Head of caudate nucleus (tissue), 42 donors: ENCODE measurements around the gene MYO1A.
"Not testable (repeated sequence)": the region's sequence is repeated elsewhere in the genome, so short reads cannot be mapped to it uniquely, and the experiment has no call there.

Source experiments
- DNase-seq, 42 donors: peaks; one replicate each; pipeline versions ENCODE4 v3.0.0 to v3.0.0-alpha.2; 2020 to 2021; ENCODE audit warnings: mixed read lengths in 7 of 42
- intact Hi-C: fragments of 100-400 bp; cut with DNase I; formaldehyde crosslinking; loops from one replicate; pipeline ENCODE4 v1.15.0; 2022

Gene MYO1A

DNA sequence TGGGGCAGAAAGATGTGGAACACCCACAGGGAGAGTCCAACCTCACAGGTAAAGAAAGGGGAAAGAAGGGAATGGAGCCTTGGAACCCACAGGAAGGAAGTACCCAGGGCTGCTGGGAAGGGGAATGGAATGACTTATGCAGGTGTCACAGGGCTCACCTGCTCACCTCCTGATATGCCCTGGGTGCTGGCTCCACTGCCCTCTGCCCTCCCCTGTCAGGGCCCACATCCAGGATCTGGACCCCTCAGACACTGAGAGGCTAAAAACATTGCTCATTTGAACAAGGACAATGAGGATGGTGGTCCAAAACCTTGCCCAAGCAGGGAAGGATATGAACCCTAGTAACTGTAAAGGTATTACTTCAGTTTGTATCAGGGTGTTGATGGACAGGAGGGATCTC, 62.9 kb downstream of the MYO1A start:
- intact Hi-C loops = loop anchor here (2.0 kb wide), 1 partner anchor 228 kb away; no protein-coding TSS in a partner anchor
- no peak for DNase-seq

DNA sequence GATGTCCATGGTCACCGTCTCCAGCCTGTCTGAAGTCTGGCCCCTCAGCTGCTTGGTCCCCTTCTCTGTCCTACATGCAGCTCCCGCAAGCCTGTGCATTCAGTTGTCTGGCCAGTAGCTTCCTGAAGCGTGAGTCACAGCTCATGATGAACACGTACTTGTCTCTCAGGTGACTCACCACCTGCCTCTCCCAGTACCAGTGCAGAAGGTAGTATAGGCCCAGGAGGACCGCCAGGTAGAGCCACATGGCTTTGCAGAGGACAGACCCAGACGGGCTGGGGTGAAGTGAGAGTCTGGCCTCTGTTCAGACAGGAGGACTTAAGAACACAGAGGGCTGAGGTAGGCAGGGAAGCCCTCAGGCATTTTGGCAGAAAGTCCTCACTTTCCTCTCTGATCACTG, 64.2 kb downstream of the MYO1A start:
- not testable (repeated sequence) for DNase-seq
- intact Hi-C loops = loop anchor here (2.0 kb wide), 1 partner anchor 227 kb away; no protein-coding TSS in a partner anchor

DNA sequence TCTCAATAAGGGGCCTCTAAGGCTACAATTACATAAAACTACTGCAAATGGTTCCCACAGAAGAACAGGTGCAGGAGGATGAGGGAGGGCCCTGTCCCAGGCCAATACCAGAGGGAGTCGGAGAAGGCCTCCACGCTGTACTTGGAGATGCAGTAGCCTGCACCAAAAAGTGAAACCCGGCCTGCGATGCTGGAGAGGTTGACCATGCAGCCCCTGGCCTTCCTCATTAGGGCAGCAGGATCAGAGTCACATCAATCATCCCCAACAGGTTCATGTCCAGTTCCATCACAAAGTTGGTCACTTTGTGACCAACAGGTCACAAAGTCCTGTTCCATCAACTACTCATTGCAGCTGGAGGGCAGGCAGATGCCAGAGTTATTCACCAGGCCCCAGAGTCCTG, 66.5 kb downstream of the MYO1A start:
- intact Hi-C loops = no loop called here
- no peak for DNase-seq

DNA sequence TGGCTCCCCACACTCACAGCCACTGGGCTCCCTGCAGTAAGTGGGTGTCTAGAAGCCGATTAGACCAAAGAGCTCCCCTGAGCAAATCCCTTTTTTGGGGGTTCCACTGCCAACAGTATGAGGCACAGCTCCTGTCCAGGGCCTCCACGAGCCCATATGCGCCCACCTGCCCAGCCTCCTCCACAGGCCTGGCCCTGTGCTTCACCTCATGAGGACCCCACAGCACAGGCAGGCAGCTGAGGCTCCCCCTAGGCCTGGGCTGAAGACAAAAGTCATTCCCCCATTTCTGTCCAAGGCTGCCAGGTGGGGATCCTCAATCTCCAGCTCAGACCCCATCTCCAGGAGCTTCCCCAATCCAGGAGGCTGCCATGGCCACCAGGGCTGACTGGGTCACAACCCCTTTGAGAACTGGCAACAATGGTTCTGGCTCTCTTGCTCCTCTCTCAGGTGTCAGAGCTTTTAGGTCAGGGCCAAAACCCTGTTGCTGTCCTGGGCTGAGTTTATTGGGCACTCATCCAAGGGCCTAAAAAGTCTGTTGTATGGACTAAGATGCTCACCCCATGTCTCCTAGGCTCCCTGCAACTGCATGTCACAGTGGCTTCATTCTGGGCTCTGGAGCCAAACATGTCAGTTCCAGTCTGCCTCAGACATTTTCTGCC, 67.2 kb downstream of the MYO1A start:
- intact Hi-C loops = not testable (repeated sequence)

DNA sequence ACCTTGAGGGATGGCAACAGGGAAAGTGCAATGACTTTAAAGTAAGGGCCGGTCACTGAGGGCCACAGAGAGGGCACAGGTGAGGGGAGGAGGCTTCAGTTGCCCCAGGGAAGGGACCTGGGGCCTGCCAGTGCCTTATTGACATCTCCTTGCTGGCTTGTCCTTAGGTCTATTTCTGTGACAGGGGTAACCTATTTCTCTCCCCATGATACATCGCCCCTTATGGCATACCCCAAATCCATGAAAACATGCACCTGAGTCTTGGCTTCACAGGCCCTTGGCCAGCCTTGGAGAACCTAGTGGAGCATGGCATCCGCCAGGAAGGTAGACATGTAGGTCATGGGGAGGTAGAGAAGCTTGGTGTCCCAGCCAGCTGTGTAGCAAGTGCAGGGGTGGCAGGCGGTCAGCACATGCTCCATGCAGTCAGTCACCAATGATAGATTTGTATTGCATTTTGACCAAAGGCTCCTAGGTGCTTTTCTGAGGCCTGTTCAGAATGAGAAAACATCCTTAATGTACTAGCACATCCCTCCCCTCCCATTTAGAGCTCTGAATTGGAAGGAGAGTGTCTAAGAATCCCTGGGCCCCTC, 68.9 kb downstream of the MYO1A start:
- DNase-seq = no peak

More for the DNA sequence above, 67.2 kb downstream of the MYO1A start:
- not testable (repeated sequence) for DNase-seq

DNA sequence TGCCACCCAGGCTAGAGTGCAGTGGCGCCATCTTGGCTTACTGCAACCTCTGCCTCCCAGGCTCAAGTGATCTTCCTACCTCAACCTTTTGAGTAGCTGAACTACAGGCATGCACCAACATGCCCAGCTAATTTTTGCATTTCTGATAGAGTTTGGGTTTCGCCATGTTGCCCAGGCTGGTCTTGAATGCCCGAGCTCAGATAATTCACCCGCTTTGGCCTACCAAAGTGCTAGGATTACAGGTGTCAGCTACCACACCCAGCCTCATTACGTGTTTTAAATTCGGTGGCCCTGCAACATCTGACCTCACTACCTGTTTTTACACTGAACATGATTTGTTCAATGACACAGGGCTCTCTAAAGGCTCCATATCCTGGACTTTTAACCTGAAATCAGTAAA, 69.7 kb downstream of the MYO1A start:
- intact Hi-C loops = no loop called here

More for the DNA sequence above, 68.9 kb downstream of the MYO1A start:
- intact Hi-C loops = no loop called here

DNA sequence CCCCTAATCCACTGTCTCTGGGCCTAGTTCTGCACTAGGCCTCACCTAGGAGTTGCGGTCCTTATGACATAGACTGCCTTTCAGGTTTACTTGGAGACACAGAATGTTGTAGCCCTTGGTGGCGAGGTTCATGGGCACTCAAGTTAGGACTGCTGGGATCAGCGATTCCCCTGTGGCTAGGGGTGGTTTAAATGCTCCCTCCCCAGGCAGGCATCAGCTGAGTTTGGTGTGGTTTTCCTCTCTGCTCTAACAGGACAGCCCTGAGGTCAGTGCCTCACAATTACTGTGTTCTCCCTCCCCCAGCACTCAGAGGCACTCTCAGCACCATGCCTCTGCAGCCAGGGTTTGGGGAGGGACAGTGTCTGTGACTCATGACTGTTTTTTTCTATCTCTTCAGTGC, 70.3 kb downstream of the MYO1A start:
- intact Hi-C loops = no loop called here
- DNase-seq = no peak

More for the DNA sequence above, 69.7 kb downstream of the MYO1A start:
- no peak for DNase-seq
